Astrocyte (in vitro differentiated cells and primary cell): Measurements from ENCODE around the gene ARL6IP4. TPM values are rescaled to one million over a fixed set of nuclear protein-coding genes. Genes with fewer than 3 reads are reported as not detected.

Source experiments
- DNase-seq: peaks from one replicate; pipeline ENCODE4 v3.0.0-alpha.2; 2010; ENCODE audit warnings: low read depth
- FAIRE-seq: peaks from 2 replicates; lab custom pipeline; 2011; peaks lifted over from hg19 to GRCh38; lab: Jason Lieb, UNC
- H2AFZ ChIP-seq: 2 replicates; pipeline ENCODE4 v1.6.0; 2012; ENCODE audit warnings: low read depth, low read length, inconsistent platforms
- H3K27ac ChIP-seq: 2 replicates; pipeline ENCODE4 v1.5.1; 2011; ENCODE audit warnings: low read depth, low read length, inconsistent platforms
- H3K27me3 ChIP-seq: 2 replicates; pipeline ENCODE4 v1.6.0; 2011; ENCODE audit warnings: low read length, inconsistent platforms; ENCODE audit not compliant: insufficient read depth
- H3K36me3 ChIP-seq: 2 replicates; pipeline ENCODE4 v1.5.1; 2011; ENCODE audit warnings: low read length, inconsistent platforms; ENCODE audit not compliant: insufficient read depth
- H3K4me1 ChIP-seq: 2 replicates; pipeline ENCODE4 v1.5.1; 2011; ENCODE audit warnings: low read length, inconsistent platforms; ENCODE audit not compliant: insufficient read depth
- H3K4me2 ChIP-seq: 2 replicates; pipeline ENCODE4 v1.6.0; 2012; ENCODE audit warnings: low read length, inconsistent platforms
- H3K4me3 ChIP-seq: 2 replicates; pipeline ENCODE4 v1.5.1; 2011; ENCODE audit warnings: low read depth, mild to moderate bottlenecking, low read length, inconsistent platforms; ENCODE audit not compliant: insufficient read depth
- H3K79me2 ChIP-seq: 2 replicates; pipeline ENCODE4 v1.6.0; 2012; ENCODE audit warnings: mild to moderate bottlenecking, low read length, inconsistent platforms; ENCODE audit not compliant: insufficient read depth
- H3K9ac ChIP-seq: 2 replicates; pipeline ENCODE4 v1.6.0; 2012; ENCODE audit warnings: mild to moderate bottlenecking, low read length, inconsistent platforms
- H3K9me3 ChIP-seq: 2 replicates; pipeline ENCODE4 v1.5.1; 2012; ENCODE audit warnings: low read depth, mild to moderate bottlenecking, low read length, inconsistent platforms; ENCODE audit not compliant: insufficient read depth
- H4K20me1 ChIP-seq: 2 replicates; pipeline ENCODE4 v1.6.0; 2012; ENCODE audit warnings: low read length, inconsistent platforms; ENCODE audit not compliant: insufficient read depth
- H3K27ac Mint-ChIP-seq: one replicate; pipeline ENCODE4 v1.8.0; 2021; ENCODE audit warnings: mild to moderate bottlenecking, mixed read lengths; ENCODE audit not compliant: unreplicated experiment
- H3K27me3 Mint-ChIP-seq: one replicate; pipeline ENCODE4 v1.8.0; 2021; ENCODE audit warnings: low read depth, mixed read lengths; ENCODE audit not compliant: unreplicated experiment
- H3K36me3 Mint-ChIP-seq: one replicate; pipeline ENCODE4 v1.8.0; 2021; ENCODE audit warnings: low read depth, mixed read lengths; ENCODE audit not compliant: unreplicated experiment
- H3K4me1 Mint-ChIP-seq: one replicate; pipeline ENCODE4 v1.8.0; 2021; ENCODE audit warnings: low read depth, mixed read lengths; ENCODE audit not compliant: unreplicated experiment
- H3K4me3 Mint-ChIP-seq: one replicate; pipeline ENCODE4 v1.8.0; 2021; ENCODE audit warnings: mild to moderate bottlenecking, moderate library complexity, mixed read lengths; ENCODE audit not compliant: unreplicated experiment
- H3K9me3 Mint-ChIP-seq: one replicate; pipeline ENCODE4 v1.8.0; 2021; ENCODE audit warnings: mild to moderate bottlenecking, mixed read lengths; ENCODE audit not compliant: unreplicated experiment
- CTCF ChIP-seq: IDR thresholded peaks from 2 replicates; pipeline ENCODE4 v1.5.1; 2011; ENCODE audit warnings: low read depth, mild to moderate bottlenecking, inconsistent platforms, low read length, moderate library complexity; ENCODE audit not compliant: insufficient read depth
- EZH2 ChIP-seq: IDR thresholded peaks from 2 replicates; pipeline ENCODE4 v1.6.1; 2012; ENCODE audit warnings: mild to moderate bottlenecking, low read length, inconsistent platforms; ENCODE audit not compliant: insufficient read depth
- total RNA-seq: library from RNA; stranded (reverse); gene quantifications from 2 replicates; pipeline ENCODE4 v1.2.1, GENCODE V29; 2021

ARL6IP4 gene
- total RNA-seq, 1 donor from 2014 or later, result 122 TPM

DNA sequence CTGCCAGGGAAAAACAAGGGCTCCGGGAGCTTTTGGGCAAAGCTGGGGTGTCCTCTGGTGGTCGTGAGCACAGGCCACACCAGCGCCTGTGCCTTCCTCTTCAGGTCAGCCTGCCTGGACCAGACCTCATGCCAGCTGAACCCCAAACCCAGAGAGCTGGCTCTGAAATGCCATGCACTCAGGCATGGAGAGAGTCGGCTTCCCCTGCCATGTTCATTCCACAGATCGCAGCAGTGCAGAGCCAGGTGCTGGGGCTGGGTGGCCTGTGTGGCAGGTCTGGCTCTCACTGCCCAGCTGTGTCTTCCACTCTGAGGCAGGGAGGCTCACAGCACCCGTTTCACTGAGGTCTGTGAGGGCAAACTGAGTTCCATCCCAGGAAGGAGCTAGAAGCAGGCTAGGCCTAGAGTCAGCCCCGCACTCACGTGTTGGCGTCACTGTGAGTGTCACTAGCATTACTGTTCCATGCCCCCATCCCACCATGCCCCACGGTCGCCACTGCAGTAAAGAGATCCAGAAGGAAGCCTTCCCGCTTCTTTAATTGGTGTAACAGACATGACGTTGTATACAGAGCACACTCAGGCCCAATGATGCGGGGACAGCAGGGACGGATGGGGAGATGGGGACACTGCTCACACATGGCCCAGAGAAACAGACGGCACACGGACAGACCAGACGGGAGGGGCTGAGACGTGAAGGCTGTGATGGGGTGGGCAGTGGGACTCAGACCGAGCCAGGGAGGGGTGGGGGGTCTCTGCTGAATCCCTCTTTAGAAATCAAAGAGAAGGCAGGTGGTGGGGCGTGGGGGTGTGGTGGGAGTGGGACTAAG lies 2.7 kb downstream of the ARL6IP4 start:
- Mint-ChIP-seq H3K27me3 (no peaks in the 10 kb centered on the region), H3K4me3 (peak overlapping the region; percentile 68), H3K36me3 (peaks cover 3% of the 10 kb centered on the region), H3K4me1 (peaks cover 29% of the 10 kb centered on the region), H3K9me3 (no peaks in the 10 kb centered on the region), H3K27ac (peak overlapping the region; percentile 34)
- H3K79me2 ChIP-seq, result peaks cover 53% of the 10 kb centered on the region
- peaks cover 43% of the 10 kb centered on the region for H3K4me1 ChIP-seq
- peaks cover 28% of the 10 kb centered on the region for H4K20me1 ChIP-seq
- H3K27ac ChIP-seq, result no peak overlapping the region
- no peak overlapping the region for H2AFZ ChIP-seq
- H3K4me3 ChIP-seq, result no peak overlapping the region
- no peaks in the 10 kb centered on the region for H3K36me3 ChIP-seq
- TF ChIP-seq EZH2 (no peak), CTCF (no peak)
- DNase-seq (no peak), FAIRE-seq (no peak)
- H3K4me2 ChIP-seq, result peak overlapping the region; percentile 93
- no peaks in the 10 kb centered on the region for H3K27me3 ChIP-seq
- no peaks in the 10 kb centered on the region for H3K9me3 ChIP-seq
- H3K9ac ChIP-seq, result peak overlapping the region; percentile 89

- Histone ChIP-seq H3K9me3 (no peaks in the 10 kb centered on the region), H3K9ac (peak overlapping the region; percentile 20), H3K27ac (no peak overlapping the region), H3K27me3 (no peaks in the 10 kb centered on the region), H3K36me3 (no peaks in the 10 kb centered on the region), H2AFZ (no peak overlapping the region), H3K79me2 (peaks cover 45% of the 10 kb centered on the region), H3K4me2 (peak overlapping the region; percentile 31), H3K4me3 (no peak overlapping the region), H3K4me1 (peaks cover 43% of the 10 kb centered on the region), H4K20me1 (peaks cover 28% of the 10 kb centered on the region)
- Mint-ChIP-seq H3K4me1 (peaks cover 29% of the 10 kb centered on the region), H3K9me3 (no peaks in the 10 kb centered on the region), H3K27ac (peak overlapping the region; percentile 26), H3K4me3 (peak overlapping the region; percentile 60), H3K27me3 (no peaks in the 10 kb centered on the region), H3K36me3 (peaks cover 3% of the 10 kb centered on the region)
- TF ChIP-seq CTCF (no peak), EZH2 (no peak)
- DNase-seq (no peak), FAIRE-seq (no peak)
These were observed 3.5 kb downstream of the ARL6IP4 start for GRCh38 chr12:122983789-122984515.
